K562 (cell line): Measurements from ENCODE around the gene KCNH2. TPM values are rescaled to one million over a fixed set of nuclear protein-coding genes. Genes with fewer than 3 reads are reported as not detected.
A peak's percentile ranks its signal among the peaks of the same experiment; 100 is the strongest.

Experiments
- LCOR ChIP-seq: sonication (generic); formaldehyde crosslinking; IDR thresholded peaks from 2 replicates; pipeline ENCODE4 v1.8.0; 2022; ENCODE audit warnings: mild to moderate bottlenecking, missing genetic modification reagents
- MGA ChIP-seq: fragments of 450-650 bp; IDR thresholded peaks from 2 replicates; pipeline ENCODE4 v1.6.1; 2016; ENCODE audit warnings: mild to moderate bottlenecking, moderate library complexity
- RFX1 ChIP-seq: fragments of 450-650 bp; IDR thresholded peaks from 2 replicates; pipeline ENCODE4 v1.6.1; 2016; ENCODE audit warnings: mild to moderate bottlenecking, moderate library complexity
- SNRNP70 ChIP-seq: fragments of 200-400 bp; formaldehyde crosslinking; optimal IDR thresholded peaks from 2 replicates; pipeline ENCODE3; 2017; ENCODE audit warnings: low read depth, low read length
- ZNF395 ChIP-seq: fragments of 200-800 bp; sonication (Bioruptor generic); IDR thresholded peaks from 2 replicates; pipeline ENCODE4 v1.6.1; 2017; ENCODE audit warnings: missing genetic modification characterization, missing compliant biosample characterization
- ZNF830 ChIP-seq: fragments of 250-450 bp; sonication (Bioruptor Pico); IDR thresholded peaks from 2 replicates; pipeline ENCODE4 v1.5.0; 2021; ENCODE audit warnings: mild to moderate bottlenecking
- polyA plus RNA-seq, 8 experiments: library from polyadenylated mRNA; depleted of rRNA in 4 of 8; stranded (reverse) in 5 of 8; unstranded in 3 of 8; fragments of >200 nt; fragmentation: Nextera tagmentation in 2 of 8; fragmentation: Illumina TruSeq in 1 of 8; extraction: Ambion mirVana in 2 of 8; extraction: Trizol in 1 of 8; gene quantifications; 2 replicates each; pipeline versions ENCODE4 v1.2.1 to v1.2.3, GENCODE V29; 2011 to 2014; ENCODE audit warnings: inconsistent platforms in 1 of 8, missing spikeins in 1 of 8
- total RNA-seq, 7 experiments: library from RNA; depleted of rRNA in 6 of 7; stranded (reverse); fragments of >200 nt in 6 of 7; fragmentation: Illumina TruSeq in 2 of 7; extraction: Trizol in 2 of 7; gene quantifications; 2 replicates each; pipeline versions ENCODE4 v1.2.1 to v1.2.3, GENCODE V29; 2011 to 2021; ENCODE audit warnings: low replicate concordance in 1 of 7
- TF ChIP-seq, protein P1 (sequence below): sonication (generic); formaldehyde crosslinking; IDR thresholded peaks from 2 replicates; pipeline ENCODE4 v1.8.0; 2022; ENCODE audit warnings: mild to moderate bottlenecking, missing genetic modification reagents

KCNH2 gene
- total and polyA plus RNA-seq, 9 of the 15 experiments (the other 6 are each of a cell fraction or from before 2014, with no cell fraction given) = 18.1 to 368 (median 218) TPM

DNA sequence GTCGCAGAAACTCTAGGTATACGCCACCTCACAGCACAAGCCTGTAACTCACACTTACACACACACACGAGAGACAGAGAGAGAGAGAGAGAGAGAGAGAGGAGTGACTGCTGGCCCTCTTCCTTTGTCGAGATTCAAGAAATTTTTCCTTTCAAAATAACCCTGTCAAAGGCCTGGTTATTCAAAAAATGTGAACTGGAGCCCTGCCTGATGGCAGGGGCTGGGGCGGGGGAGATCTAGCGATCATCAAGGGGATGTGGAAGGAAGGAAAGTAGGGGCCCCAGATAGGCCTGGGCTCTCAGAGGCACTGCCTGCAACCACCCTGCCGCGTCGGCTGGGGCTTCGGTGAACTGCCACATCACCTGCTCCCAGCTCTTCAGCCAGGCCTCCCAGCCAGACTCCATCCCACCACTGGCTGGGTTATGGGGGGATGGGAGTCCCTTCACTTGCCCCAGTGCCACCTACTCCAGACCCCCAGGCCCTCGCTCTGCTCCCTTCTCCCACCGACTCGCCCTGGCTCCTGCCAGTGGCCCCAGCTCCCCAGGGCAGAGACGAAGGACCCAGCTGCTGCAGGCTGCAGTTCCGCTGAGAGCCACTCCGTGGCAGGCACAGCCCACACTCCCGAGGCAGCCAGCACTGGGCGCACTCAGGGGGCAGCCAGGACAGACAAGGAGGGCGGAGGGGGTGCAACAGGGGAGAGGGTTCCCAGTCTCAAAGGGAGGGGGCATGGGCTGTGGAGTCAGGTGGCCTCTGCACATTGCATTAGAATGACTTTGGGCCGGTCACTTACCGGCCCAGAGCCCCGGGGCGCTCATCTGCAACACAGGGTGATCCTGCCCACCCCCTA, 15.3 kb downstream of the KCNH2 start (continued):
- TF ChIP-seq, protein P1, sequence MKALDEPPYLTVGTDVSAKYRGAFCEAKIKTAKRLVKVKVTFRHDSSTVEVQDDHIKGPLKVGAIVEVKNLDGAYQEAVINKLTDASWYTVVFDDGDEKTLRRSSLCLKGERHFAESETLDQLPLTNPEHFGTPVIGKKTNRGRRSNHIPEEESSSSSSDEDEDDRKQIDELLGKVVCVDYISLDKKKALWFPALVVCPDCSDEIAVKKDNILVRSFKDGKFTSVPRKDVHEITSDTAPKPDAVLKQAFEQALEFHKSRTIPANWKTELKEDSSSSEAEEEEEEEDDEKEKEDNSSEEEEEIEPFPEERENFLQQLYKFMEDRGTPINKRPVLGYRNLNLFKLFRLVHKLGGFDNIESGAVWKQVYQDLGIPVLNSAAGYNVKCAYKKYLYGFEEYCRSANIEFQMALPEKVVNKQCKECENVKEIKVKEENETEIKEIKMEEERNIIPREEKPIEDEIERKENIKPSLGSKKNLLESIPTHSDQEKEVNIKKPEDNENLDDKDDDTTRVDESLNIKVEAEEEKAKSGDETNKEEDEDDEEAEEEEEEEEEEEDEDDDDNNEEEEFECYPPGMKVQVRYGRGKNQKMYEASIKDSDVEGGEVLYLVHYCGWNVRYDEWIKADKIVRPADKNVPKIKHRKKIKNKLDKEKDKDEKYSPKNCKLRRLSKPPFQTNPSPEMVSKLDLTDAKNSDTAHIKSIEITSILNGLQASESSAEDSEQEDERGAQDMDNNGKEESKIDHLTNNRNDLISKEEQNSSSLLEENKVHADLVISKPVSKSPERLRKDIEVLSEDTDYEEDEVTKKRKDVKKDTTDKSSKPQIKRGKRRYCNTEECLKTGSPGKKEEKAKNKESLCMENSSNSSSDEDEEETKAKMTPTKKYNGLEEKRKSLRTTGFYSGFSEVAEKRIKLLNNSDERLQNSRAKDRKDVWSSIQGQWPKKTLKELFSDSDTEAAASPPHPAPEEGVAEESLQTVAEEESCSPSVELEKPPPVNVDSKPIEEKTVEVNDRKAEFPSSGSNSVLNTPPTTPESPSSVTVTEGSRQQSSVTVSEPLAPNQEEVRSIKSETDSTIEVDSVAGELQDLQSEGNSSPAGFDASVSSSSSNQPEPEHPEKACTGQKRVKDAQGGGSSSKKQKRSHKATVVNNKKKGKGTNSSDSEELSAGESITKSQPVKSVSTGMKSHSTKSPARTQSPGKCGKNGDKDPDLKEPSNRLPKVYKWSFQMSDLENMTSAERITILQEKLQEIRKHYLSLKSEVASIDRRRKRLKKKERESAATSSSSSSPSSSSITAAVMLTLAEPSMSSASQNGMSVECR (CRISPR knock-in tag) = peak; percentile 5; the same call in 1 of the 2 replicates
- TF ChIP-seq RFX1 (no peak), SNRNP70 (no peak), MGA (no peak), LCOR (no peak), ZNF395 (CRISPR knock-in tag) (peak; percentile 49; the same call in 1 of the 2 replicates), ZNF830 (CRISPR knock-in tag) (peak; percentile 12; the same call in 1 of the 2 replicates)
